C4-2B (cell line): ENCODE measurements around the gene GPX3.

Source experiments
- CTCF ChIP-seq: fragments of 450-650 bp; conservative IDR thresholded peaks from 2 replicates; pipeline ENCODE4 v1.5.1; 2017; ENCODE audit warnings: mild to moderate bottlenecking
- ZFX ChIP-seq: fragments of 450-650 bp; IDR thresholded peaks from 2 replicates; pipeline ENCODE4 v1.6.1; 2017

- TF ChIP-seq CTCF: no peak
- TF ChIP-seq ZFX: no peak
Observed at GRCh38 chr5:150978590-150978989, 41.8 kb upstream of the GPX3 start.
